Activated naive CD8-positive, alpha-beta T cell treated with anti-CD3 and anti-CD28 coated beads for 36 hours (primary cell): ENCODE results near the gene ELP6. TPM values are rescaled to one million over a fixed set of nuclear protein-coding genes. Genes with fewer than 3 reads are reported as not detected.

Source experiments
- DNase-seq: peaks from one replicate; pipeline ENCODE4 v3.0.0; 2021
- H3K27ac Mint-ChIP-seq: one replicate; pipeline ENCODE4 v1.8.0; 2022; ENCODE audit warnings: mild to moderate bottlenecking, moderate library complexity, mixed read lengths
- H3K27me3 Mint-ChIP-seq: one replicate; pipeline ENCODE4 v1.8.0; 2022; ENCODE audit warnings: mild to moderate bottlenecking, mixed read lengths
- H3K36me3 Mint-ChIP-seq: one replicate; pipeline ENCODE4 v1.8.0; 2021; ENCODE audit warnings: mild to moderate bottlenecking, mixed read lengths
- H3K4me1 Mint-ChIP-seq: one replicate; pipeline ENCODE4 v1.8.0; 2021; ENCODE audit warnings: mixed read lengths
- H3K4me3 Mint-ChIP-seq: one replicate; pipeline ENCODE4 v1.8.0; 2022; ENCODE audit warnings: mild to moderate bottlenecking, moderate library complexity, mixed read lengths
- H3K9me3 Mint-ChIP-seq: one replicate; pipeline ENCODE4 v1.8.0; 2022; ENCODE audit warnings: mixed read lengths
- total RNA-seq, 2 experiments: library from RNA; stranded (reverse); gene quantifications; one replicate each; pipeline ENCODE4 v1.2.3, GENCODE V29; 2021

The ELP6 gene
- total RNA-seq, 2 experiments from 2014 or later = 49.2 to 51.4 TPM

DNA sequence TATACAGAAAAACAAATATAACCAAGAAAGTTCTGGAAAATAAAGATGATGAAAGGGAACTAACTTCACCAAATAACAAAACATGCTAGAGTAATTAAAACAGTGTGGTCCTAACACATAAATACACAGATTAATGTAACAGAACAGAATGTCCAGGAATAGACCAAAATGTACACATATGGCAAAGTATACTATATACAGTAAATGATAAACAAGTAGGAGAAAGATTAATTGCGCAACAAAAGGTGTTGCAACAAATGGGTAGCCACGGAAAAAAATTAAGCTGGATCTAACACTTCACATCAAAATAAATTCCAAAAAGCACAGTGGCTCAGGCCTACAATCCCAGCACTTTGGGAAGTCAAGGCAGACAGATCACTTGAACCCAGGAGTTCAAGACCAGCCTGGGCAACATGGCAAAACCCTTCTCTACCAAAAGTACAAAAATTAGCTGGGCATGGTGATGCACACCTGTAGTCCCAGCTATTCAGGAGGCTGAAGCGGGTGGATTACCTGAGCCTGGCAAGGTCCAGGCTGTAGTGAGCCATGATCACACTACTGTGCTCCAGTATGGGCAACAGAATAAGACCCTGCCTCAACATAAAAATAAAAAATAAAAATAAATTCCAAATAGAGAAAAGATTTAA is 57.6 kb downstream of the ELP6 start:
- DNase-seq = no peak
- H3K4me1 Mint-ChIP-seq = peaks cover 24% of the 10 kb centered on the region
- no peaks in the 10 kb centered on the region for H3K27me3 Mint-ChIP-seq
- H3K27ac Mint-ChIP-seq = no peak overlapping the region
- H3K36me3 Mint-ChIP-seq = peaks cover 19% of the 10 kb centered on the region
- H3K4me3 Mint-ChIP-seq = no peak overlapping the region
- H3K9me3 Mint-ChIP-seq = peaks cover 5% of the 10 kb centered on the region

DNA sequence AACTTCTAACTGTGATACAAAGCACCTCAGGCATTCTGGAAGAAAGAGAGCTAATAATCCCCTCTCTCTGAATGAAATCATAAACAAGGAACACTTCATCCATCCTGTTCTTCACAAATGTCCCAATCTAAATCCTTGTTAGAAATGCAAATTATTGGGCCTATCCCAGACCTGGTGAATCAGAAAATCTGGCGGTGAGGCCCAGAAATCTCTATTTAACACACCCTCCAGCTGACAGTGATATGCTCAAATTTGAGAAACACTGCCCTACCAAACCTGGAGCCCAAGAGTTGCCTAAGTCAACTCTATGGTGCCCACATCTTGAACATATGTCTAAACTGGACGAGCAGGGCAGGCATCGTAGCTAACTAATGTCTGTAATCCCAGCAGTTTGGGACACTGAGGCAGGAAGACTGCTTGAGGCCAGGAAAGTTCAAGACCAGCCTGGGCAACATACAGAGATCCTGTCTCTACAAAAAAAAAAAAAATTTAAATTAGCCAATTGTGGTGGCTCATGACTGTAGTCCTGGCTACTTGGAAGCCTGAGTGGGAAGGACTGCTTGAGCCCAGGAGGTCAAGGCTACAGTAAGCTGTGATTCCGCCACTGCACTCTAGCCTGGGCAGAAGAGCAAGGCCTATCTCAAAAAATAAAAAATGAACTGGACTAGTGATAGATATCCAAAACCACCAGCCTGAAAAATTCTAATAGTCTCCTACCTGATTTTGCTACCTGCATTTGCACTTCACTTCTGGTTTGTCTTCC is 60.9 kb downstream of the ELP6 start:
- Mint-ChIP-seq H3K36me3 (peaks cover 9% of the 10 kb centered on the region), H3K9me3 (peaks cover 3% of the 10 kb centered on the region), H3K4me1 (peaks cover 25% of the 10 kb centered on the region), H3K4me3 (no peak overlapping the region), H3K27ac (no peak overlapping the region), H3K27me3 (no peaks in the 10 kb centered on the region)
- no peak for DNase-seq

Other genes with a start within 250 kb of the ELP6 start
- gene KIF9, start 230.9 kb downstream of the ELP6 start, total RNA-seq = 1 to 10 TPM; 6.9 to 7.6 TPM
- gene KLHL18, start 230.8 kb downstream of the ELP6 start, total RNA-seq = 10 to 100 TPM; 42.2 to 48.6 TPM
- gene PTPN23, start 132.7 kb downstream of the ELP6 start, total RNA-seq = 10 to 100 TPM; 25.9 to 30.3 TPM
- gene SCAP, start 37.8 kb downstream of the ELP6 start, total RNA-seq = 10 to 100 TPM; 58.3 to 58.4 TPM
- gene CSPG5, start 65.2 kb upstream of the ELP6 start, total RNA-seq = under 1 TPM; 0.54 to 0.56 TPM